GM12892 (cell line): ENCODE measurements around the gene MOV10.

ENCODE experiments used
- DNase-seq: peaks from one replicate; pipeline ENCODE4 v3.0.0; 2011; ENCODE audit not compliant: insufficient read length
- FAIRE-seq: peaks from 2 replicates; lab custom pipeline; 2011; peaks lifted over from hg19 to GRCh38; lab: Jason Lieb, UNC
- POLR2A ChIP-seq: IDR thresholded peaks from 2 replicates; pipeline ENCODE4 v1.6.1; 2011; ENCODE audit warnings: low read depth, low read length, control low read depth
- POLR2AphosphoS5 ChIP-seq: IDR thresholded peaks from 2 replicates; pipeline ENCODE4 v1.6.1; 2011; ENCODE audit warnings: low read depth, low read length, control low read depth
- TAF1 ChIP-seq: IDR thresholded peaks from 2 replicates; pipeline ENCODE4 v1.6.1; 2011; ENCODE audit warnings: low read depth, mild to moderate bottlenecking, control low read depth, low read length, borderline replicate concordance

The MOV10 gene

DNA sequence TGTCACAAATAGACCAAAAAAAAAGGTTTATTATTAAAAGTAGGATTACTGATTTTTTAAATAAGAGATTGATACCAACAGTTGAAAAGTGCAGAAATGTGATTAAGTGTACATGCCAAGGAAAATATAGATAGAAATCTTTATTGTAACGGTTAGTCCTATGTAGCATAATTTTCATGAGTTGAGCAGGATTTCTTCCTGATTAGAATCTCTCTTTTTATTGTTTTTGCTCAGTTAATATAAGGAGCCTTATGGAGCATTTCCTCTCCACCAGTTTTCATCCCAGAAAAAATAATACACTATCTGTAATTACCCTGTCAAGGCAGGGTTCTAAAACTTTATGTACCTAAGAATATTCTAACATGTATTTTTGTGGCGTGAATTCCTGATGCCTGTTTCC is 31.4 kb upstream of the MOV10 start:
- no peak for FAIRE-seq

DNA sequence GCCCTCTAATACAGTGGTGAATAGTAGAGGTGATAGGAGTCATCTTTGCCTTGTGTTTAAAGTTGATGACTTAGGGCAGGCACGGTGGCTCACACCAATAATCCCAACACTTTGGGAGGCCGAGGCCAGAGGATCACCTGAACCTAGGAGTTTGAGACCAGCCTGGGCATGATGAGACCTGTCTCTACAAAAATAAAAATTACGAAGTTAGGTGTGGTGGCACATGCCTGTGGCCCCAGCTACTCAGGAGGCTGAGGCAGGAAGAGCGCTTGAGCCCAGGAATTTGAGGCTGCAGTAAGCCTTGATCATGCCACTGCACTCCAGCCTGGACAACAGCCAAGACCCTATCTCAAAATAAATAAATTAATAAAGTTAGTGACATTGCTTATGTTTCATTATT is 28.2 kb upstream of the MOV10 start:
- TF ChIP-seq POLR2A: no peak
- no peak for FAIRE-seq

More for the DNA sequence above, 31.4 kb upstream of the MOV10 start:
- DNase-seq: no peak
- no peak for TF ChIP-seq TAF1
- no peak for TF ChIP-seq POLR2AphosphoS5
- TF ChIP-seq POLR2A: no peak

DNA sequence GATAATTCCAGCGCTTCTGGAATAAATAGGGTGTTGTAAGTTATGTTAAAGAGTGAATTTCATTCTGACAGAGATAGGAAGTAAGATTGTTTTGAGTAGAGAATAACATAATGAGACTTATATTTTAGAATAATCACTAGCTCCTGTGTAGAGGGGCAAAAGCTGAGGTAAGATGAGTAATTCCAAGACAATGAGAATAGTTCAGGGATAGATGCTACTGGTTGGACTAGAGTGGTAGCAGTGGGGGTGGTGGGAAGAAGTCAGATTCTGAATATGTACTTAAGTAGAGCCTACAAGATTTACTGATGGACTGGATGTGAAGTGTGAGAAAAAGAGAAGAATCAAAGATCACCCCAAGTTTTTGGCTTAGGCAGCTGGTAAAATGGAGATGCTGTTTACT is 23.3 kb upstream of the MOV10 start:
- TF ChIP-seq TAF1 (no peak), POLR2A (no peak), POLR2AphosphoS5 (no peak)
- FAIRE-seq (no peak), DNase-seq (no peak)

More for the DNA sequence above, 28.2 kb upstream of the MOV10 start:
- no peak for DNase-seq

GRCh38 chr1:112665857-112666256 is 8.6 kb upstream of the MOV10 start:
- TF ChIP-seq POLR2A (no peak), TAF1 (no peak), POLR2AphosphoS5 (no peak)
- DNase-seq (no peak), FAIRE-seq (no peak)

- TF ChIP-seq POLR2A (no peak), TAF1 (no peak), POLR2AphosphoS5 (no peak)
- FAIRE-seq (no peak), DNase-seq (no peak)
These were observed 7.5 kb upstream of the MOV10 start for GRCh38 chr1:112666946-112667345.

DNA sequence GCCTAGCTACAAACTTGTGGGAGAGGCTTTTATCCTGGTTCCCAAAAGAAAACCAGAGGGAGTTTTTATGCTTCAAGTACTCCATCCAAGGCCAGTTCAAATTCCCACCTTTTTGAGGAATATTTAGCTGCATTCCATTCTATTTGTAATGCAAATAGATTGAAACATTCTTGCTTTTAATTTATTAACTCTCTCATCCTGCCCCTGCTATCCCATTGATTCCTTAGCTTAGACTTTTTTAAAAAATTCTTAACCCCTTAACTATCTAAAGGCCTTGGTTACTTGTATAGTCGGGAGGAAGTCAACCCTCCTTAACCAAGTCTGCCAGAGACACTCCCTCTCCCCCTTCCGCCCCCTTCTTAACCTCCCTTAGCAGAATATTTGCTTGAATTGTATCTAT is 2.5 kb upstream of the MOV10 start:
- DNase-seq (no peak), FAIRE-seq (no peak)
- TF ChIP-seq POLR2A: no peak
- TF ChIP-seq TAF1: no peak
- no peak for TF ChIP-seq POLR2AphosphoS5

- TF ChIP-seq POLR2AphosphoS5 (peak; percentile 50; the same call in 1 of the 2 replicates), TAF1 (no peak)
- no peak for FAIRE-seq
- DNase-seq: no peak
These were observed 1.6 kb upstream of the MOV10 start for GRCh38 chr1:112672842-112673241.

DNA sequence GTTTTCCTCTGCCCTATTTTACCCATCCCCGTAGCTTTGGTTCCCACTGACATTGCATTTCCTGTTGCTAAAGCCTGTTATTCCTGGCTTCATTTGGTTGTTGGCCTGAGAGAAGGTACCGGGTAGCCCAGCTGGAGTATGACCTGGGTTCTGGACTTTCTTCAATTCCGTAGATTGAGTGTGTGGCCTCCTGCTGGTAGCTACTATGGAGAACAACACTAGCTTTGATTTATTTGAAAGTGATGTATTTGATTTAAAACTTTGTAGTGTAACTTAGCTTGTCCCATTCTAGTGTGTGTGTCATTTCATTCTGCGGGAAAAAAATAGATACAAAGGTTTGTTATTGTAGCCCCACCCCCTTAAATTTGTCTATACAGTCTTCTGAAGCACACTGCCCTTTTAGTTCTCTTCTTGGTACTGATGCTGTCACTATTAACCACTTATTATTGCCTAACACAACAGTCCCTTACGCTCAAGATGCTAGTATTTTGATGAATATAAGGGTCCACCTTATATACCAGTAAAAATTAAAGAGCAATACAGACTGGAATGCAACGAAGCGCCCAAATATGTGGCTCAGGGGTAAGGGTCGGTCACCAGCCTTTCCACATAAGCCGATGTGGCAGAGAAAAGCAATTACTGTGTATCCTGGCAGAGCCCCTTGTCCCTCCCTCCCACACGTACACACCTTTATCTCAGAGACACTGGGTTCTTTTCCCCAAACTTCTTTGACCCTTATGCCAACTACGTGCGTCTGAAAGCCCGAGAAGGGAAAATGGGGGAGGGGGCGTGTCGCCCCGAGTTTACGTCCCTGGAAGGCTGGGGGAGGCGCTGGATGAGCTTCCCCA is 643 bp upstream of the MOV10 start:
- no peak for DNase-seq
- peak; percentile 75 for FAIRE-seq
- TF ChIP-seq POLR2AphosphoS5: no peak
- peak; percentile 2; the same call in 1 of the 2 replicates for TF ChIP-seq POLR2A

DNA sequence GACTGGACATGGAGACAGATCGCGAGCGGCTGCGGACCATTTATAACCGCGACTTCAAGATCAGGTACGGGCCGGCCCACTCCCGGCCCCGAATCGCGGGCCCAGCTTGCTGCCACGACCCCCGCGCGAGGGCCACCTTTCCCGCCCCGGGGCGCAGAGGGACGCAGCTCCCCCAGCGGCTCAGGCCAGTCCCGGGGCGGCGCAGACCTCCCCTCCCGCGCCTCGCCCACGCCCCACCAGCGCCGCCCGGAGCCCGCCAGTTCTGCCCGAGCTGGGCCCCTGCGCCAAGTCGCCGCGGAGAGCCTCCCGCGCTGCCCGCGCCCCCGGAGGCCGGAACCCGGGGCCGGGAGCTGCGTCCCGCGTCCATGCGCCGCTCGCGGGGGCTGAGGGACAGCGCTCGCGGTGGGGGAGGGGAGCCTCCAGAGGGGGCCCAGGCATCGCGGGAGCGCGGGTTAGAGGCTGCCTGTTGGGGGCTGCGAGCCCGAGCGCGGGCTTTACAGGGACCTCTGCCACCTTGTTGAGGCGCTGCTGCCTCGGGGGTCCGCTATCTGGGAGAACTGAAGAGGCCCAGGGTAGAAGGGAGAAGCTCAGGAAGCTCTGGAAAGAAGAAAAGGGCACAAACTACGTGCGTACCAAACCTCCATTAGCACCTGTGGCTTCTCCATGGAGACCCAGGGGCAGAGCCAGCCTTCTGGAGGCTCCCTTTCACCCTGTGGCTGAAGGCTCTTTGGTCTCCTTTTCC is 698 bp downstream of the MOV10 start:
- DNase-seq (peak; percentile 45), FAIRE-seq (no peak)
- TF ChIP-seq TAF1: no peak
- TF ChIP-seq POLR2AphosphoS5: no peak
- no peak for TF ChIP-seq POLR2A

GRCh38 chr1:112675728-112676381 is 1.4 kb downstream of the MOV10 start:
- TF ChIP-seq POLR2A (no peak), TAF1 (no peak), POLR2AphosphoS5 (no peak)
- no peak for DNase-seq
- FAIRE-seq: no peak

- TF ChIP-seq POLR2A (no peak), TAF1 (no peak), POLR2AphosphoS5 (no peak)
- FAIRE-seq: no peak
- DNase-seq: no peak
These were observed 2.1 kb downstream of the MOV10 start for GRCh38 chr1:112676543-112676942.
